HCT116 (cell line): ENCODE measurements around the gene TTC12.

Source experiments
- EZH2 ChIP-seq: fragments of 200-600 bp; sonication (generic); IDR thresholded peaks from 2 replicates; pipeline ENCODE4 v1.6.1; 2017; ENCODE audit warnings: antibody characterized with exemption, mixed run types
- EZH2phosphoT487 ChIP-seq: fragments of 200-600 bp; IDR thresholded peaks from 2 replicates; pipeline ENCODE4 v1.6.1; 2018; ENCODE audit warnings: antibody characterized with exemption, borderline replicate concordance
- JUND ChIP-seq: IDR thresholded peaks from 2 replicates; pipeline ENCODE4 v1.6.1; 2012
- POLR2A ChIP-seq: IDR thresholded peaks from 2 replicates; pipeline ENCODE4 v1.7.0; 2011; ENCODE audit warnings: borderline replicate concordance; ENCODE audit not compliant: insufficient read depth, insufficient read length; ENCODE audit errors: extremely low read depth
- POLR2AphosphoS5 ChIP-seq: IDR thresholded peaks from 2 replicates; pipeline ENCODE4 v1.6.1; 2011; ENCODE audit warnings: mild to moderate bottlenecking, low read depth, low read length, moderate library complexity
- SRF ChIP-seq: IDR thresholded peaks from 2 replicates; pipeline ENCODE4 v1.6.1; 2012; ENCODE audit warnings: low read depth
- ZFX ChIP-seq: fragments of 450-650 bp; IDR thresholded peaks from 2 replicates; pipeline ENCODE4 v1.6.1; 2017
- ZNF274 ChIP-seq: fragments of 200-500 bp; sonication (Bioruptor generic); IDR thresholded peaks from 2 replicates; pipeline ENCODE4 v1.6.1; 2014; ENCODE audit warnings: mild to moderate bottlenecking, low read depth, low read length, inconsistent platforms
- TF ChIP-seq, protein P1 (sequence below), 3 experiments: fragments of 200-600 bp in 1 of 3; sonication (generic) in 1 of 3; IDR thresholded peaks in 2 of 3; conservative IDR thresholded peaks in 1 of 3; 2 replicates each; pipeline ENCODE4 v1.5.1; 2012 to 2017; ENCODE audit warnings: low read depth in 2 of 3, low read length in 2 of 3, antibody characterized with exemption in 1 of 3, borderline replicate concordance in 1 of 3, control low read depth in 1 of 3, mild to moderate bottlenecking in 1 of 3, mixed read lengths in 1 of 3, mixed run types in 1 of 3, moderate library complexity in 1 of 3; ENCODE audit not compliant: insufficient read depth in 1 of 3
- TF ChIP-seq, protein P2 (sequence below): IDR thresholded peaks from 2 replicates; pipeline ENCODE4 v1.6.1; 2012; ENCODE audit warnings: low read depth
- TF ChIP-seq, protein P3 (sequence below): IDR thresholded peaks from 2 replicates; pipeline ENCODE4 v1.6.1; 2012

DNA sequence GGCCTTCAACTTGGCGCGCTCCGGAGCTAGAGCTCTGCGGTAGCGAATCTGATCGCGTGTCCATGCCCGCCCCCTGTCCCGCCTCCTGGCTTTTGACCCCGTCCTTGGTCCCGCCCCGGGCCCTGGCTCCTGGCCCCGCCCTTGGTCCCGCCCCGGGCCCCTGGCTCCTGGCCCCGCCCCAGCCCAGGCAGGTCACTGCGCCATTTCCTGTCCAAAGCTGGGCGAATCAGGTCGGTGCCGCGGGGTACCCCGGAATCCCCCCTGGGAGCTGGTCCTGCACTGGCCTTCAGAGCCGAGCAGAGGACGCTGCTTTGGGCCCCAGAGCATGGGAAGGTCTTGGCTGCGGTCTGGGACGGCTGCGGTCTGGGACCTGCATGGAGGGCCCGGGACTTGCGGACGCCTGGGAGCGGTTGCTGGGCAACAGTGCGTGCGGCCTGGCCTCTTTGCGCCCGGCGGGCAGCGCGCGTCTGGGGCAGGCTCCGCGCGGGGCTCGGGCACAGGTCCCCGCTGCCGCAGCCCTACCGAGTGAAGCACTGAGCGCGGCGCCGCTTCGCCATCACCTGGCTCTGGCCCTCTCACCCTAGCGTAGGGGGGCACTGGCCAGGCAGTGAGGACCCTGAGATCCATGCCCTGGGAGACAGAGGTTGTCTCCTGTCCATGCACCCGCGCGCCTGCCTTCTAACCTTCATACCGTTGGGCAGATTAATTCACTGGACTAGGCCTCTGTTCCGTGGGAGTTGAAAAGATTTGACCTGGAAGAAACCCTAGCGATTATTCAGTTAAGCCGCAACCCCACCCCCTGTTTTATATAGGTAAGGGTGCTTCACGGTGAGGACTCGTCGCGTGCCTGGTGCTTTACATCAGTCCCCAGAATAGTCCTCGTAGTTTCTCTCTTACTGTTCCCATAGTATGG, at the start of gene TTC12:
- TF ChIP-seq JUND (no peak), EZH2 (no peak), POLR2A (peak; percentile 60), ZFX (peak; percentile 95), EZH2phosphoT487 (no peak), POLR2AphosphoS5 (peak; percentile 87), SRF (no peak), ZNF274 (no peak)
- TF ChIP-seq, protein P1, sequence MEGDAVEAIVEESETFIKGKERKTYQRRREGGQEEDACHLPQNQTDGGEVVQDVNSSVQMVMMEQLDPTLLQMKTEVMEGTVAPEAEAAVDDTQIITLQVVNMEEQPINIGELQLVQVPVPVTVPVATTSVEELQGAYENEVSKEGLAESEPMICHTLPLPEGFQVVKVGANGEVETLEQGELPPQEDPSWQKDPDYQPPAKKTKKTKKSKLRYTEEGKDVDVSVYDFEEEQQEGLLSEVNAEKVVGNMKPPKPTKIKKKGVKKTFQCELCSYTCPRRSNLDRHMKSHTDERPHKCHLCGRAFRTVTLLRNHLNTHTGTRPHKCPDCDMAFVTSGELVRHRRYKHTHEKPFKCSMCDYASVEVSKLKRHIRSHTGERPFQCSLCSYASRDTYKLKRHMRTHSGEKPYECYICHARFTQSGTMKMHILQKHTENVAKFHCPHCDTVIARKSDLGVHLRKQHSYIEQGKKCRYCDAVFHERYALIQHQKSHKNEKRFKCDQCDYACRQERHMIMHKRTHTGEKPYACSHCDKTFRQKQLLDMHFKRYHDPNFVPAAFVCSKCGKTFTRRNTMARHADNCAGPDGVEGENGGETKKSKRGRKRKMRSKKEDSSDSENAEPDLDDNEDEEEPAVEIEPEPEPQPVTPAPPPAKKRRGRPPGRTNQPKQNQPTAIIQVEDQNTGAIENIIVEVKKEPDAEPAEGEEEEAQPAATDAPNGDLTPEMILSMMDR (IDR thresholded peaks at IDR 0.05 in 2 of 3, conservative IDR thresholded peaks at IDR 0.05 in 1 of 3; ENCODE audit: borderline replicate concordance in 1 of 3, insufficient read depth in 1 of 3, low read depth in 2 of 3, low read length in 2 of 3) = no peak
- TF ChIP-seq, protein P2, sequence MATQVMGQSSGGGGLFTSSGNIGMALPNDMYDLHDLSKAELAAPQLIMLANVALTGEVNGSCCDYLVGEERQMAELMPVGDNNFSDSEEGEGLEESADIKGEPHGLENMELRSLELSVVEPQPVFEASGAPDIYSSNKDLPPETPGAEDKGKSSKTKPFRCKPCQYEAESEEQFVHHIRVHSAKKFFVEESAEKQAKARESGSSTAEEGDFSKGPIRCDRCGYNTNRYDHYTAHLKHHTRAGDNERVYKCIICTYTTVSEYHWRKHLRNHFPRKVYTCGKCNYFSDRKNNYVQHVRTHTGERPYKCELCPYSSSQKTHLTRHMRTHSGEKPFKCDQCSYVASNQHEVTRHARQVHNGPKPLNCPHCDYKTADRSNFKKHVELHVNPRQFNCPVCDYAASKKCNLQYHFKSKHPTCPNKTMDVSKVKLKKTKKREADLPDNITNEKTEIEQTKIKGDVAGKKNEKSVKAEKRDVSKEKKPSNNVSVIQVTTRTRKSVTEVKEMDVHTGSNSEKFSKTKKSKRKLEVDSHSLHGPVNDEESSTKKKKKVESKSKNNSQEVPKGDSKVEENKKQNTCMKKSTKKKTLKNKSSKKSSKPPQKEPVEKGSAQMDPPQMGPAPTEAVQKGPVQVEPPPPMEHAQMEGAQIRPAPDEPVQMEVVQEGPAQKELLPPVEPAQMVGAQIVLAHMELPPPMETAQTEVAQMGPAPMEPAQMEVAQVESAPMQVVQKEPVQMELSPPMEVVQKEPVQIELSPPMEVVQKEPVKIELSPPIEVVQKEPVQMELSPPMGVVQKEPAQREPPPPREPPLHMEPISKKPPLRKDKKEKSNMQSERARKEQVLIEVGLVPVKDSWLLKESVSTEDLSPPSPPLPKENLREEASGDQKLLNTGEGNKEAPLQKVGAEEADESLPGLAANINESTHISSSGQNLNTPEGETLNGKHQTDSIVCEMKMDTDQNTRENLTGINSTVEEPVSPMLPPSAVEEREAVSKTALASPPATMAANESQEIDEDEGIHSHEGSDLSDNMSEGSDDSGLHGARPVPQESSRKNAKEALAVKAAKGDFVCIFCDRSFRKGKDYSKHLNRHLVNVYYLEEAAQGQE = no peak
- TF ChIP-seq, protein P3, sequence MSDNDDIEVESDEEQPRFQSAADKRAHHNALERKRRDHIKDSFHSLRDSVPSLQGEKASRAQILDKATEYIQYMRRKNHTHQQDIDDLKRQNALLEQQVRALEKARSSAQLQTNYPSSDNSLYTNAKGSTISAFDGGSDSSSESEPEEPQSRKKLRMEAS = peak; percentile 87
